Right lobe of liver (tissue), 4 donors: ENCODE data around the gene ADGRD2.

Experiments
- CTCF ChIP-seq, 4 donors: fragments of 200-600 bp in 3 of 4; fragments of 450-650 bp in 1 of 4; IDR thresholded peaks; one replicate each; pipeline versions ENCODE4 v1.5.1 to v1.8.0; 2016 to 2022; ENCODE audit warnings: antibody characterized with exemption in 4 of 4, mild to moderate bottlenecking in 2 of 4
- POLR2A ChIP-seq: fragments of 450-650 bp; IDR thresholded peaks from one replicate; pipeline ENCODE4 v1.6.1; 2017; ENCODE audit warnings: antibody characterized with exemption, mild to moderate bottlenecking
- donor health status: DM: no; HTN: no; CAD: no.
- donor health status: DM: no; HTN: no; CAD: no.
- donor health status: DM: no; HTN: yes; CAD: no.

GRCh38 chr9:124443625-124444024 is 6.6 kb upstream of the ADGRD2 start:
- TF ChIP-seq CTCF (IDR thresholded peaks at IDR 0.05) = no peak
- TF ChIP-seq POLR2A = no peak
